H1 (cell line): ENCODE measurements around the gene GRIA4. TPM values are rescaled to one million over a fixed set of nuclear protein-coding genes. Genes with fewer than 3 reads are reported as not detected.

Experiments
- CTCF ChIA-PET: fragments of 300-600 bp; sonication (Branson Sonifier 250); formaldehyde crosslinking; loops from one replicate; lab custom pipeline; 2021; ENCODE audit not compliant: partially characterized antibody; lab: Charles Lee
- POLR2A ChIA-PET: fragments of 300-600 bp; sonication (Branson Sonifier 250); formaldehyde crosslinking; loops from one replicate; lab custom pipeline; 2021; ENCODE audit warnings: inconsistent platforms; ENCODE audit not compliant: partially characterized antibody; lab: Charles Lee
- DNase-seq, 2 experiments: peaks; one replicate each; pipeline versions ENCODE4 v3.0.0 to v3.0.0-alpha.2; 2010 to 2022; ENCODE audit warnings: low spot score in 2 of 2, low read depth in 1 of 2, mixed read lengths in 1 of 2
- FAIRE-seq: peaks from 2 replicates; lab custom pipeline; 2011; peaks lifted over from hg19 to GRCh38; lab: Jason Lieb, UNC
- H2AFZ ChIP-seq: 2 replicates; pipeline ENCODE4 v1.8.1; 2012; ENCODE audit warnings: low read length, inconsistent platforms
- H2AK5ac ChIP-seq: 2 replicates; pipeline ENCODE4 v1.6.1; 2013; ENCODE audit warnings: low read depth, low read length
- H2BK120ac ChIP-seq: replicated peaks from 2 replicates; pipeline ENCODE3; 2013; ENCODE audit warnings: low read depth, low read length, inconsistent platforms
- H2BK12ac ChIP-seq: 2 replicates; pipeline ENCODE4 v1.6.1; 2013; ENCODE audit warnings: low read depth, low read length
- H2BK15ac ChIP-seq: 2 replicates; pipeline ENCODE4 v1.6.1; 2013; ENCODE audit warnings: low read length
- H2BK20ac ChIP-seq: 2 replicates; pipeline ENCODE4 v1.6.1; 2013; ENCODE audit warnings: low read length
- H2BK5ac ChIP-seq: 2 replicates; pipeline ENCODE4 v1.6.1; 2013; ENCODE audit warnings: low read depth, low read length
- H3K14ac ChIP-seq: 2 replicates; pipeline ENCODE4 v1.6.1; 2013; ENCODE audit warnings: inconsistent platforms; ENCODE audit not compliant: insufficient read length
- H3K18ac ChIP-seq: 2 replicates; pipeline ENCODE4 v1.6.1; 2013; ENCODE audit warnings: low read length; ENCODE audit errors: extremely low read depth
- H3K23ac ChIP-seq: 2 replicates; pipeline ENCODE4 v1.6.1; 2013; ENCODE audit warnings: inconsistent platforms; ENCODE audit not compliant: insufficient read length
- H3K23me2 ChIP-seq: 2 replicates; pipeline ENCODE4 v1.6.1; 2013; ENCODE audit warnings: low read depth, low read length
- H3K27ac ChIP-seq: 2 replicates; pipeline ENCODE4 v1.6.1; 2011; ENCODE audit warnings: low read depth, low read length, inconsistent platforms
- H3K27me3 ChIP-seq, 4 experiments: replicated peaks in 1 of 4; 1 replicate in 1 of 4; 2 replicates in 3 of 4; pipeline versions ENCODE4 v1.6.1 to v1.8.1; 2011 to 2013; ENCODE audit warnings: low read length in 3 of 4, mild to moderate bottlenecking in 3 of 4, inconsistent platforms in 2 of 4, mixed read lengths in 2 of 4, moderate library complexity in 1 of 4; ENCODE audit not compliant: control insufficient read depth in 3 of 4, insufficient read depth in 3 of 4; ENCODE audit errors: extremely low read depth in 1 of 4
- H3K36me3 ChIP-seq, 4 experiments: 2 replicates each; pipeline versions ENCODE4 v1.6.1 to v1.8.1; 2011 to 2013; ENCODE audit warnings: mild to moderate bottlenecking in 4 of 4, low read length in 3 of 4, moderate library complexity in 2 of 4, control low read depth in 1 of 4, inconsistent platforms in 1 of 4; ENCODE audit not compliant: insufficient read depth in 4 of 4, control insufficient read depth in 2 of 4
- H3K4ac ChIP-seq: replicated peaks from 2 replicates; pipeline ENCODE3; 2013; ENCODE audit warnings: low read length, low read depth, mixed read lengths, inconsistent platforms; ENCODE audit not compliant: insufficient read length
- H3K4me1 ChIP-seq, 4 experiments: replicated peaks in 1 of 4; 1 replicate in 1 of 4; 2 replicates in 3 of 4; pipeline versions ENCODE4 v1.6.1 to v1.8.1; 2011 to 2013; ENCODE audit warnings: low read length in 3 of 4, inconsistent platforms in 2 of 4, mixed read lengths in 1 of 4; ENCODE audit not compliant: insufficient read depth in 4 of 4, control insufficient read depth in 3 of 4
- H3K4me2 ChIP-seq, 2 experiments: 2 replicates each; pipeline versions ENCODE4 v1.6.1 to v1.8.1; 2011 to 2013; ENCODE audit warnings: low read depth in 2 of 2, low read length in 2 of 2, control low read depth in 1 of 2, inconsistent platforms in 1 of 2, mild to moderate bottlenecking in 1 of 2; ENCODE audit not compliant: insufficient read depth in 1 of 2
- H3K4me3 ChIP-seq, 4 experiments: fragments of 200-600, 300-600 bp in 1 of 4; sonication (generic), shearing (Covaris generic), sonication (Bioruptor Twin) in 1 of 4; 2 replicates each; pipeline versions ENCODE4 v1.5.1 to v1.8.1; 2011 to 2016; ENCODE audit warnings: low read length in 4 of 4, low read depth in 3 of 4, control low read depth in 2 of 4, inconsistent platforms in 2 of 4, mild to moderate bottlenecking in 2 of 4, mixed read lengths in 1 of 4, moderate library complexity in 1 of 4; ENCODE audit not compliant: insufficient read depth in 2 of 4; ENCODE audit errors: extremely low read depth in 1 of 4
- H3K56ac ChIP-seq: replicated peaks from 2 replicates; pipeline ENCODE3; 2013; ENCODE audit warnings: low read depth, mild to moderate bottlenecking, mixed read lengths, low read length, inconsistent platforms; ENCODE audit not compliant: insufficient read length
- H3K79me1 ChIP-seq: 2 replicates; pipeline ENCODE4 v1.6.1; 2013; ENCODE audit warnings: low read depth, low read length, control low read depth
- H3K79me2 ChIP-seq, 2 experiments: 2 replicates each; pipeline versions ENCODE4 v1.6.1 to v1.8.1; 2012 to 2013; ENCODE audit warnings: low read length in 2 of 2, mild to moderate bottlenecking in 2 of 2, inconsistent platforms in 1 of 2; ENCODE audit not compliant: insufficient read depth in 2 of 2, control insufficient read depth in 1 of 2
- H3K9ac ChIP-seq, 4 experiments: replicated peaks in 1 of 4; 1 replicate in 1 of 4; 2 replicates in 3 of 4; pipeline versions ENCODE4 v1.6.1 to v1.8.1; 2011 to 2013; ENCODE audit warnings: low read depth in 3 of 4, low read length in 3 of 4, control low read depth in 2 of 4, mild to moderate bottlenecking in 2 of 4, moderate library complexity in 2 of 4, inconsistent platforms in 1 of 4; ENCODE audit errors: extremely low read depth in 1 of 4
- H3K9me3 ChIP-seq, 2 experiments: 2 replicates each; pipeline versions ENCODE4 v1.6.1 to v1.8.1; 2012 to 2013; ENCODE audit warnings: mild to moderate bottlenecking in 2 of 2, moderate library complexity in 2 of 2, control low read depth in 1 of 2, inconsistent platforms in 1 of 2, low read depth in 1 of 2, low read length in 1 of 2, mixed read lengths in 1 of 2; ENCODE audit not compliant: insufficient read depth in 2 of 2
- H4K20me1 ChIP-seq, 2 experiments: replicated peaks in 1 of 2; 2 replicates each; pipeline versions ENCODE3 to v1.8.1; 2011 to 2013; ENCODE audit warnings: inconsistent platforms in 2 of 2, low read length in 2 of 2, mild to moderate bottlenecking in 1 of 2; ENCODE audit not compliant: insufficient read depth in 2 of 2, control insufficient read depth in 1 of 2
- H4K5ac ChIP-seq: 2 replicates; pipeline ENCODE4 v1.6.1; 2013; ENCODE audit warnings: low read length, low read depth, mixed read lengths, inconsistent platforms; ENCODE audit not compliant: insufficient read length
- H4K8ac ChIP-seq: 2 replicates; pipeline ENCODE4 v1.8.0; 2013; ENCODE audit warnings: mild to moderate bottlenecking, moderate library complexity, low read length, inconsistent platforms; ENCODE audit not compliant: insufficient read depth; ENCODE audit errors: extremely low read depth
- H4K91ac ChIP-seq: replicated peaks from 2 replicates; pipeline ENCODE3; 2013; ENCODE audit warnings: low read length, mixed read lengths, inconsistent platforms; ENCODE audit not compliant: insufficient read length
- ATF3 ChIP-seq: IDR thresholded peaks from 2 replicates; pipeline ENCODE4 v1.6.1; 2011; ENCODE audit warnings: low read depth, mild to moderate bottlenecking, low read length; ENCODE audit not compliant: insufficient read depth
- CHD1 ChIP-seq: IDR thresholded peaks from 2 replicates; pipeline ENCODE4 v1.6.1; 2012; ENCODE audit warnings: low read depth, low read length, improper control_type of control experiment
- EGR1 ChIP-seq: IDR thresholded peaks from 2 replicates; pipeline ENCODE4 v1.6.1; 2011; ENCODE audit warnings: low read depth, low read length, borderline replicate concordance
- NANOG ChIP-seq: IDR thresholded peaks from 2 replicates; pipeline ENCODE4 v1.6.1; 2011; ENCODE audit warnings: low read length, low read depth, mild to moderate bottlenecking, inconsistent platforms; ENCODE audit not compliant: insufficient read depth, poor library complexity, severe bottlenecking
- NRF1 ChIP-seq: IDR thresholded peaks from 2 replicates; pipeline ENCODE4 v1.6.1; 2011; ENCODE audit warnings: mild to moderate bottlenecking, low read depth, low read length, improper control_type of control experiment
- TAF1 ChIP-seq: IDR thresholded peaks from 2 replicates; pipeline ENCODE4 v1.6.1; 2011; ENCODE audit warnings: mild to moderate bottlenecking, low read depth, low read length
- WGBS, 2 experiments: shearing (Covaris generic) in 1 of 2; methylation state at CpG; one replicate each; pipeline versions ENCODE4 v1.1.6 to v1.1.7; 2013 to 2015; ENCODE audit warnings: low lambda C conversion rate in 2 of 2, mixed read lengths in 2 of 2, inconsistent platforms in 1 of 2, low coverage in 1 of 2, missing lambda C conversion rate in 1 of 2; ENCODE audit not compliant: insufficient replicate concordance in 2 of 2, insufficient coverage in 1 of 2, insufficient read length in 1 of 2; ENCODE audit errors: extremely low coverage in 1 of 2, missing lambda C conversion rate in 1 of 2; 5-methylcytosine and 5-hydroxymethylcytosine counted together
- polyA plus RNA-seq, 7 experiments: library from polyadenylated mRNA; depleted of rRNA in 3 of 7; stranded (reverse) in 5 of 7; unstranded in 2 of 7; fragments of >200 nt in 5 of 7; fragments of 200-250 nt in 2 of 7; gene quantifications; 1 replicate in 5 of 7; 2 replicates in 1 of 7; 4 replicates in 1 of 7; pipeline versions ENCODE4 v1.2.1 to v1.2.3, GENCODE V29; 2011 to 2013; ENCODE audit warnings: missing spikeins in 2 of 7, mixed read lengths in 2 of 7
- total RNA-seq: library from RNA; stranded (reverse); fragmentation: NEBNext Ultra II Directional; extraction: Animal tissue kit (Norgen Biotek cat#: 25700); gene quantifications from 2 replicates; pipeline ENCODE4 v1.2.1, GENCODE V29; 2021
- TF ChIP-seq, protein P1 (sequence below): IDR thresholded peaks from 2 replicates; pipeline ENCODE4 v1.6.1; 2012; ENCODE audit warnings: low read length, inconsistent platforms

GRIA4 gene
- total and polyA plus RNA-seq, 2 of the 8 experiments (the other 6 are each of a cell fraction or from before 2014, with no cell fraction given), result 12.5 to 21.8 TPM

- H4K91ac ChIP-seq, result no peak overlapping the region
- H2BK12ac ChIP-seq, result no peak overlapping the region
- H3K79me2 ChIP-seq, result peaks cover 0 to 22% of the 10 kb centered on the region in 2 experiments; a peak in 2 of 4 replicates
- WGBS, 2 experiments, result 80% methylated on average over 4 of the region's 4 CpGs; no CpG with 5 or more reads in 1 of the 2 experiments
- no peak for DNase-seq
- H3K27ac ChIP-seq, result no peak overlapping the region; the same call in 1 of the 2 replicates
- peaks cover 0 to 31% (median 9%) of the 10 kb centered on the region in 4 experiments; a peak in 7 of 8 replicates for H3K36me3 ChIP-seq
- no peak overlapping the region for H3K4me2 ChIP-seq
- POLR2A ChIA-PET, result interaction anchor here (1.8 kb wide), 1 partner anchor 15 kb away, joined by 5 read pairs; no protein-coding TSS in a partner anchor
- no peaks in the 10 kb centered on the region for H3K4me1 ChIP-seq
- H2BK120ac ChIP-seq, result no peak overlapping the region
- no peaks in the 10 kb centered on the region; the same call in 1 of the 2 replicates for H3K79me1 ChIP-seq
- H3K9ac ChIP-seq, result no peak overlapping the region
- H2BK20ac ChIP-seq, result no peak overlapping the region
- H3K4me3 ChIP-seq, result no peak overlapping the region
- H3K56ac ChIP-seq, result no peak overlapping the region
- H3K14ac ChIP-seq, result no peak overlapping the region
- H2BK5ac ChIP-seq, result no peak overlapping the region
- no peaks in the 10 kb centered on the region for H4K20me1 ChIP-seq
- CTCF ChIA-PET, result interaction anchor here (1.1 kb wide), 1 partner anchor 10 kb away, joined by 3 read pairs; no protein-coding TSS in a partner anchor
- H2BK15ac ChIP-seq, result no peak overlapping the region
- no peak overlapping the region for H4K8ac ChIP-seq
- no peak overlapping the region for H2AK5ac ChIP-seq
- peaks cover 6 to 11% of the 10 kb centered on the region in 2 experiments; a peak in 3 of 4 replicates for H3K9me3 ChIP-seq
- no peak overlapping the region for H3K23ac ChIP-seq
- no peak overlapping the region for H3K18ac ChIP-seq
- H3K27me3 ChIP-seq, result no peaks in the 10 kb centered on the region
- H3K4ac ChIP-seq, result no peak overlapping the region
- H4K5ac ChIP-seq, result no peak overlapping the region
- no peak overlapping the region for H2AFZ ChIP-seq
- no peaks in the 10 kb centered on the region for H3K23me2 ChIP-seq
- FAIRE-seq, result no peak
- no peak for TF ChIP-seq EGR1
- no peak for TF ChIP-seq NRF1
- TF ChIP-seq TAF1, result no peak
- TF ChIP-seq, protein P1, sequence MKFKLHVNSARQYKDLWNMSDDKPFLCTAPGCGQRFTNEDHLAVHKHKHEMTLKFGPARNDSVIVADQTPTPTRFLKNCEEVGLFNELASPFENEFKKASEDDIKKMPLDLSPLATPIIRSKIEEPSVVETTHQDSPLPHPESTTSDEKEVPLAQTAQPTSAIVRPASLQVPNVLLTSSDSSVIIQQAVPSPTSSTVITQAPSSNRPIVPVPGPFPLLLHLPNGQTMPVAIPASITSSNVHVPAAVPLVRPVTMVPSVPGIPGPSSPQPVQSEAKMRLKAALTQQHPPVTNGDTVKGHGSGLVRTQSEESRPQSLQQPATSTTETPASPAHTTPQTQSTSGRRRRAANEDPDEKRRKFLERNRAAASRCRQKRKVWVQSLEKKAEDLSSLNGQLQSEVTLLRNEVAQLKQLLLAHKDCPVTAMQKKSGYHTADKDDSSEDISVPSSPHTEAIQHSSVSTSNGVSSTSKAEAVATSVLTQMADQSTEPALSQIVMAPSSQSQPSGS, result no peak
- no peak for TF ChIP-seq ATF3
- TF ChIP-seq NANOG, result no peak
- no peak for TF ChIP-seq CHD1
Observed at GRCh38 chr11:106001304-106002012, 391.6 kb downstream of the GRIA4 start.
